WTC11 (cell line): ENCODE results near the gene SIPA1L2. TPM values are rescaled to one million over a fixed set of nuclear protein-coding genes. Genes with fewer than 3 reads are reported as not detected.
A peak's percentile ranks its signal among the peaks of the same experiment; 100 is the strongest.

Experiments used
- ATAC-seq: fragments of 200-7000 bp; cut with Tn5 transposase; 2 replicates; pipeline ENCODE4 v1.10.0; 2021; ENCODE audit warnings: mild to moderate bottlenecking, moderate library complexity
- CTCF ChIA-PET: fragments of 300-600 bp; sonication (Branson Sonifier 250); formaldehyde crosslinking; loops from one replicate; lab custom pipeline; 2021; ENCODE audit warnings: antibody characterized with exemption; lab: Charles Lee
- POLR2A ChIA-PET: fragments of 350-600 bp; sonication (Branson Sonifier 250); formaldehyde crosslinking; loops from one replicate; lab custom pipeline; 2021; ENCODE audit warnings: antibody characterized with exemption; lab: Charles Lee
- DNase-seq: peaks from one replicate; pipeline ENCODE4 v3.0.0; 2021; ENCODE audit warnings: low spot score
- H3K27ac Mint-ChIP-seq: 2 replicates; pipeline ENCODE4 v1.8.0; 2021; ENCODE audit warnings: mixed read lengths
- H3K27me3 Mint-ChIP-seq: 2 replicates; pipeline ENCODE4 v1.8.0; 2021; ENCODE audit warnings: low read depth, mild to moderate bottlenecking, moderate library complexity, mixed read lengths
- H3K36me3 Mint-ChIP-seq: 2 replicates; pipeline ENCODE4 v1.8.0; 2021; ENCODE audit warnings: mixed read lengths
- H3K4me1 Mint-ChIP-seq: 2 replicates; pipeline ENCODE4 v1.8.0; 2022; ENCODE audit warnings: mixed read lengths
- H3K4me3 Mint-ChIP-seq: 2 replicates; pipeline ENCODE4 v1.8.0; 2021; ENCODE audit warnings: mild to moderate bottlenecking, moderate library complexity, mixed read lengths
- H3K9me3 Mint-ChIP-seq: 2 replicates; pipeline ENCODE4 v1.8.0; 2021; ENCODE audit warnings: mixed read lengths
- CREM ChIP-seq: sonication (generic); formaldehyde crosslinking; IDR thresholded peaks from 2 replicates; pipeline ENCODE4 v1.8.1; 2022; ENCODE audit warnings: mild to moderate bottlenecking, missing genetic modification reagents, moderate library complexity
- FOXK1 ChIP-seq: sonication (generic); formaldehyde crosslinking; IDR thresholded peaks from 2 replicates; pipeline ENCODE4 v1.8.0; 2022; ENCODE audit warnings: mild to moderate bottlenecking, moderate library complexity, missing genetic modification reagents
- IRF1 ChIP-seq: sonication (generic); formaldehyde crosslinking; IDR thresholded peaks from 2 replicates; pipeline ENCODE4 v1.8.0; 2023; ENCODE audit warnings: missing genetic modification reagents
- KAT7 ChIP-seq: sonication (generic); formaldehyde crosslinking; IDR thresholded peaks from 2 replicates; pipeline ENCODE4 v1.8.1; 2023; ENCODE audit warnings: missing genetic modification reagents, mild to moderate bottlenecking, borderline replicate concordance
- RORB ChIP-seq: fragments of 250-450 bp; sonication (Bioruptor Pico); IDR thresholded peaks from 2 replicates; pipeline ENCODE4 v1.9.0; 2021; ENCODE audit warnings: mild to moderate bottlenecking
- SMAD4 ChIP-seq: sonication (generic); formaldehyde crosslinking; IDR thresholded peaks from 2 replicates; pipeline ENCODE4 v1.8.0; 2022; ENCODE audit warnings: mild to moderate bottlenecking, missing genetic modification reagents
- TCF7 ChIP-seq: sonication (generic); formaldehyde crosslinking; IDR thresholded peaks from 2 replicates; pipeline ENCODE4 v1.8.0; 2022; ENCODE audit warnings: mild to moderate bottlenecking, low read depth, missing genetic modification reagents, moderate library complexity
- TP53 ChIP-seq: sonication (generic); formaldehyde crosslinking; IDR thresholded peaks from 2 replicates; pipeline ENCODE4 v1.8.1; 2023; ENCODE audit warnings: mild to moderate bottlenecking, missing genetic modification reagents
- ZBTB21 ChIP-seq: sonication (generic); formaldehyde crosslinking; IDR thresholded peaks from 2 replicates; pipeline ENCODE4 v1.8.1; 2023; ENCODE audit warnings: mild to moderate bottlenecking, missing genetic modification reagents, borderline replicate concordance
- ZNF121 ChIP-seq: sonication (generic); formaldehyde crosslinking; IDR thresholded peaks from 2 replicates; pipeline ENCODE4 v1.8.0; 2023; ENCODE audit warnings: missing genetic modification reagents
- ZNF232 ChIP-seq: sonication (generic); formaldehyde crosslinking; IDR thresholded peaks from 2 replicates; pipeline ENCODE4 v1.8.0; 2022; ENCODE audit warnings: mild to moderate bottlenecking, missing genetic modification reagents
- ZNF396 ChIP-seq: fragments of 250-450 bp; sonication (Bioruptor Pico); IDR thresholded peaks from 2 replicates; pipeline ENCODE4 v1.8.0; 2021; ENCODE audit warnings: mild to moderate bottlenecking, moderate library complexity, borderline replicate concordance
- ZNF416 ChIP-seq: fragments of 250-450 bp; sonication (Bioruptor Pico); IDR thresholded peaks from 2 replicates; pipeline ENCODE4 v1.9.0; 2021; ENCODE audit warnings: mild to moderate bottlenecking, inconsistent platforms
- ZNF532 ChIP-seq: fragments of 250-450 bp; sonication (Bioruptor Pico); IDR thresholded peaks from 2 replicates; pipeline ENCODE4 v1.9.0; 2021; ENCODE audit warnings: mild to moderate bottlenecking, borderline replicate concordance
- total RNA-seq: library from RNA; stranded (reverse); gene quantifications from 3 replicates; pipeline ENCODE4 v1.2.3, GENCODE V29; 2021
- TF ChIP-seq, protein P1 (sequence below): fragments of 200-600 bp; IDR thresholded peaks from 2 replicates; pipeline ENCODE4 v1.8.0; 2022; ENCODE audit warnings: antibody characterized with exemption
- TF ChIP-seq, protein P2 (sequence below): sonication (generic); formaldehyde crosslinking; conservative IDR thresholded peaks from 2 replicates; pipeline ENCODE4 v1.8.1; 2023; ENCODE audit warnings: mild to moderate bottlenecking, low read depth, missing genetic modification reagents, moderate library complexity
- TF ChIP-seq, protein P3 (sequence below): sonication (generic); formaldehyde crosslinking; IDR thresholded peaks from 2 replicates; pipeline ENCODE4 v1.8.0; 2022; ENCODE audit warnings: mild to moderate bottlenecking, missing genetic modification reagents

SIPA1L2 gene
- total RNA-seq, 1 experiment from 2014 or later: 14.3 TPM

GRCh38 chr1:232655028-232655745 lies 25.3 kb upstream of the SIPA1L2 start:
- Mint-ChIP-seq H3K36me3 (no peaks in the 10 kb centered on the region), H3K27me3 (no peaks in the 10 kb centered on the region; the same call in 1 of the 2 replicates), H3K27ac (no peak overlapping the region), H3K4me3 (no peak overlapping the region), H3K9me3 (no peaks in the 10 kb centered on the region), H3K4me1 (peaks cover 8% of the 10 kb centered on the region)
- TF ChIP-seq, protein P1, sequence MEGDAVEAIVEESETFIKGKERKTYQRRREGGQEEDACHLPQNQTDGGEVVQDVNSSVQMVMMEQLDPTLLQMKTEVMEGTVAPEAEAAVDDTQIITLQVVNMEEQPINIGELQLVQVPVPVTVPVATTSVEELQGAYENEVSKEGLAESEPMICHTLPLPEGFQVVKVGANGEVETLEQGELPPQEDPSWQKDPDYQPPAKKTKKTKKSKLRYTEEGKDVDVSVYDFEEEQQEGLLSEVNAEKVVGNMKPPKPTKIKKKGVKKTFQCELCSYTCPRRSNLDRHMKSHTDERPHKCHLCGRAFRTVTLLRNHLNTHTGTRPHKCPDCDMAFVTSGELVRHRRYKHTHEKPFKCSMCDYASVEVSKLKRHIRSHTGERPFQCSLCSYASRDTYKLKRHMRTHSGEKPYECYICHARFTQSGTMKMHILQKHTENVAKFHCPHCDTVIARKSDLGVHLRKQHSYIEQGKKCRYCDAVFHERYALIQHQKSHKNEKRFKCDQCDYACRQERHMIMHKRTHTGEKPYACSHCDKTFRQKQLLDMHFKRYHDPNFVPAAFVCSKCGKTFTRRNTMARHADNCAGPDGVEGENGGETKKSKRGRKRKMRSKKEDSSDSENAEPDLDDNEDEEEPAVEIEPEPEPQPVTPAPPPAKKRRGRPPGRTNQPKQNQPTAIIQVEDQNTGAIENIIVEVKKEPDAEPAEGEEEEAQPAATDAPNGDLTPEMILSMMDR: no peak
- TF ChIP-seq TCF7 (CRISPR knock-in tag) (no peak), KAT7 (CRISPR knock-in tag) (no peak), ZNF396 (CRISPR knock-in tag) (no peak), ZBTB21 (no peak), ZNF532 (CRISPR knock-in tag) (no peak), RORB (CRISPR knock-in tag) (no peak), FOXK1 (CRISPR knock-in tag) (no peak), TP53 (CRISPR knock-in tag) (no peak), ZNF232 (no peak), CREM (CRISPR knock-in tag) (no peak), IRF1 (no peak), ZNF416 (CRISPR knock-in tag) (no peak)
- ATAC-seq (0 out of 2 replicates have a peak, but pooled peaks have one; percentile 16), DNase-seq (no peak)
- CTCF ChIA-PET: interaction anchor here (0.8 kb wide), 1 partner anchor 29 kb away, joined by 5 read pairs; no protein-coding TSS in a partner anchor
- POLR2A ChIA-PET: interaction anchor here (1.1 kb wide), 1 partner anchor 25 kb away, joined by 6 read pairs; the partner anchor contains the start of gene SIPA1L2

DNA sequence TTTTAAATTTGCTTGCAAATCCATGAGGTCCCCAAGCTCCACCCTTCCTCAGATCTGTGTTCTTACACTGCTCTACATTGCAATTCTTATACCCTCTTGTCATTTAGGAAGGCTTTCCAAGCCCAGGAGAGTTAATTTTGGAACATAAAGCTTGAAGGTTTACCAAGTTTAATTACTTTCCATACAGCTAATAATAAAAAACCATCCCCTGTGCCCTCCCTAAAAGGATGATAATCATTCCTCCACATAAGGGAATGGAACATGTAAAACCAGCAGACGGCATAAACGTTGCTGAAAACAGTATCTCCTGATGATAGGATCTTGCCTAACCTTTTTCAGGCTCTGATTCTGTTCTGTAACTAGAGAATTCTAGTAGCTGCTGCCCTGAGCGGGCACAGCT lies 23.9 kb upstream of the SIPA1L2 start:
- H3K9me3 Mint-ChIP-seq: no peaks in the 10 kb centered on the region
- no peaks in the 10 kb centered on the region for H3K36me3 Mint-ChIP-seq
- TF ChIP-seq, protein P1: no peak
- TF ChIP-seq, protein P2, sequence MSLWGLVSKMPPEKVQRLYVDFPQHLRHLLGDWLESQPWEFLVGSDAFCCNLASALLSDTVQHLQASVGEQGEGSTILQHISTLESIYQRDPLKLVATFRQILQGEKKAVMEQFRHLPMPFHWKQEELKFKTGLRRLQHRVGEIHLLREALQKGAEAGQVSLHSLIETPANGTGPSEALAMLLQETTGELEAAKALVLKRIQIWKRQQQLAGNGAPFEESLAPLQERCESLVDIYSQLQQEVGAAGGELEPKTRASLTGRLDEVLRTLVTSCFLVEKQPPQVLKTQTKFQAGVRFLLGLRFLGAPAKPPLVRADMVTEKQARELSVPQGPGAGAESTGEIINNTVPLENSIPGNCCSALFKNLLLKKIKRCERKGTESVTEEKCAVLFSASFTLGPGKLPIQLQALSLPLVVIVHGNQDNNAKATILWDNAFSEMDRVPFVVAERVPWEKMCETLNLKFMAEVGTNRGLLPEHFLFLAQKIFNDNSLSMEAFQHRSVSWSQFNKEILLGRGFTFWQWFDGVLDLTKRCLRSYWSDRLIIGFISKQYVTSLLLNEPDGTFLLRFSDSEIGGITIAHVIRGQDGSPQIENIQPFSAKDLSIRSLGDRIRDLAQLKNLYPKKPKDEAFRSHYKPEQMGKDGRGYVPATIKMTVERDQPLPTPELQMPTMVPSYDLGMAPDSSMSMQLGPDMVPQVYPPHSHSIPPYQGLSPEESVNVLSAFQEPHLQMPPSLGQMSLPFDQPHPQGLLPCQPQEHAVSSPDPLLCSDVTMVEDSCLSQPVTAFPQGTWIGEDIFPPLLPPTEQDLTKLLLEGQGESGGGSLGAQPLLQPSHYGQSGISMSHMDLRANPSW (CRISPR knock-in tag): no peak
- TF ChIP-seq ZBTB21: no peak
- no peak for TF ChIP-seq SMAD4 (CRISPR knock-in tag)
- no peak for TF ChIP-seq ZNF121 (CRISPR knock-in tag)
- TF ChIP-seq, protein P3, sequence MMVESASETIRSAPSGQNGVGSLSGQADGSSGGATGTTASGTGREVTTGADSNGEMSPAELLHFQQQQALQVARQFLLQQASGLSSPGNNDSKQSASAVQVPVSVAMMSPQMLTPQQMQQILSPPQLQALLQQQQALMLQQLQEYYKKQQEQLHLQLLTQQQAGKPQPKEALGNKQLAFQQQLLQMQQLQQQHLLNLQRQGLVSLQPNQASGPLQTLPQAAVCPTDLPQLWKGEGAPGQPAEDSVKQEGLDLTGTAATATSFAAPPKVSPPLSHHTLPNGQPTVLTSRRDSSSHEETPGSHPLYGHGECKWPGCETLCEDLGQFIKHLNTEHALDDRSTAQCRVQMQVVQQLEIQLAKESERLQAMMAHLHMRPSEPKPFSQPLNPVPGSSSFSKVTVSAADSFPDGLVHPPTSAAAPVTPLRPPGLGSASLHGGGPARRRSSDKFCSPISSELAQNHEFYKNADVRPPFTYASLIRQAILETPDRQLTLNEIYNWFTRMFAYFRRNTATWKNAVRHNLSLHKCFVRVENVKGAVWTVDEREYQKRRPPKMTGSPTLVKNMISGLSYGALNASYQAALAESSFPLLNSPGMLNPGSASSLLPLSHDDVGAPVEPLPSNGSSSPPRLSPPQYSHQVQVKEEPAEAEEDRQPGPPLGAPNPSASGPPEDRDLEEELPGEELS (CRISPR knock-in tag): no peak
- no peak for TF ChIP-seq ZNF232
- TF ChIP-seq, all 79 proteins: peak for 0
- H3K27ac Mint-ChIP-seq: no peak overlapping the region
- POLR2A ChIA-PET: no interaction called here
- H3K4me1 Mint-ChIP-seq: peaks cover 8% of the 10 kb centered on the region
- no peak for DNase-seq
- CTCF ChIA-PET: no interaction called here
- no peak overlapping the region for H3K4me3 Mint-ChIP-seq
- H3K27me3 Mint-ChIP-seq: no peaks in the 10 kb centered on the region; the same call in 1 of the 2 replicates
- no peak for ATAC-seq
